NK-92 treated with Interleukin-12 subunit alpha and Interleukin-12 subunit beta, amount 100 ng/mL, for 24 hours (cell line): ENCODE measurements around the gene PIK3C3.
A peak's percentile ranks its signal among the peaks of the same experiment; 100 is the strongest.
"Not testable (repeated sequence)": the region's sequence is repeated elsewhere in the genome, so short reads cannot be mapped to it uniquely, and the experiment has no call there.

Experiments
- DNase-seq: peaks from one replicate; lab custom pipeline; 2025; lab: John Stamatoyannopoulos, UW

PIK3C3 gene

GRCh38 chr18:42078711-42079110, 123.7 kb downstream of the PIK3C3 start:
- DNase-seq: no peak

- DNase-seq: no peak
Observed at GRCh38 chr18:42080340-42080739, 125.3 kb downstream of the PIK3C3 start.

- no peak for DNase-seq
Observed at GRCh38 chr18:42082415-42083234, 127.6 kb downstream of the PIK3C3 start.

- DNase-seq: no peak
Observed at GRCh38 chr18:42086288-42086687, 131.3 kb downstream of the PIK3C3 start.

- DNase-seq: no peak
Observed at GRCh38 chr18:42087235-42087634, 132.2 kb downstream of the PIK3C3 start.

GRCh38 chr18:42087876-42088275, 132.8 kb downstream of the PIK3C3 start:
- no peak for DNase-seq

GRCh38 chr18:42092848-42093247, 137.8 kb downstream of the PIK3C3 start:
- DNase-seq: no peak

GRCh38 chr18:42094875-42095274, 139.8 kb downstream of the PIK3C3 start:
- no peak for DNase-seq

GRCh38 chr18:42095732-42096377, 140.8 kb downstream of the PIK3C3 start:
- DNase-seq: no peak

- no peak for DNase-seq
Observed at GRCh38 chr18:42100248-42100647, 145.2 kb downstream of the PIK3C3 start.

- DNase-seq: no peak
Observed at GRCh38 chr18:42100911-42101310, 145.9 kb downstream of the PIK3C3 start.

GRCh38 chr18:42105394-42105793, 150.4 kb downstream of the PIK3C3 start:
- DNase-seq: no peak

- no peak for DNase-seq
Observed at GRCh38 chr18:42106784-42107183, 151.8 kb downstream of the PIK3C3 start.

- DNase-seq: no peak
Observed at GRCh38 chr18:42107287-42107686, 152.3 kb downstream of the PIK3C3 start.

- no peak for DNase-seq
Observed at GRCh38 chr18:42107691-42108450, 152.8 kb downstream of the PIK3C3 start.

GRCh38 chr18:42112147-42112546, 157.1 kb downstream of the PIK3C3 start:
- not testable (repeated sequence) for DNase-seq

GRCh38 chr18:42112657-42113420, 157.8 kb downstream of the PIK3C3 start:
- no peak for DNase-seq

- no peak for DNase-seq
Observed at GRCh38 chr18:42113529-42114191, 158.6 kb downstream of the PIK3C3 start.

- DNase-seq: peak; percentile 24
Observed at GRCh38 chr18:42114310-42114943, 159.4 kb downstream of the PIK3C3 start.

- DNase-seq: no peak
Observed at GRCh38 chr18:42126586-42126985, 171.6 kb downstream of the PIK3C3 start.
